GM12891 (cell line): ENCODE measurements around the gene ANKRD1.

Experiments used
- DNase-seq: peaks from one replicate; pipeline ENCODE4 v3.0.0; 2011; ENCODE audit warnings: low spot score; ENCODE audit not compliant: insufficient read length
- FAIRE-seq: peaks from 2 replicates; lab custom pipeline; 2011; peaks lifted over from hg19 to GRCh38; lab: Jason Lieb, UNC
- PAX5 ChIP-seq: IDR thresholded peaks from 2 replicates; pipeline ENCODE4 v1.6.1; 2011; ENCODE audit warnings: low read length, moderate library complexity, mild to moderate bottlenecking; ENCODE audit not compliant: insufficient read depth, severe bottlenecking
- POLR2A ChIP-seq: IDR thresholded peaks from 2 replicates; pipeline ENCODE4 v1.6.1; 2011; ENCODE audit warnings: low read depth, low read length, control low read depth
- POLR2AphosphoS5 ChIP-seq: IDR thresholded peaks from 2 replicates; pipeline ENCODE4 v1.6.1; 2011; ENCODE audit warnings: low read depth, low read length, control low read depth
- POU2F2 ChIP-seq: IDR thresholded peaks from 2 replicates; pipeline ENCODE4 v1.6.1; 2011; ENCODE audit warnings: low read depth, mild to moderate bottlenecking, control low read depth, low read length, moderate library complexity
- SPI1 ChIP-seq: IDR thresholded peaks from 2 replicates; pipeline ENCODE4 v1.6.1; 2011; ENCODE audit warnings: low read depth, low read length, control low read depth
- TAF1 ChIP-seq: IDR thresholded peaks from 2 replicates; pipeline ENCODE4 v1.6.1; 2011; ENCODE audit warnings: low read depth, low read length, control low read depth

The ANKRD1 gene

GRCh38 chr10:90866050-90866598, 54.8 kb downstream of the ANKRD1 start:
- FAIRE-seq = no peak
- DNase-seq = no peak
- TF ChIP-seq POLR2A = no peak
- TF ChIP-seq TAF1 = no peak
- no peak for TF ChIP-seq POLR2AphosphoS5
- TF ChIP-seq PAX5 = no peak
- no peak for TF ChIP-seq POU2F2
- TF ChIP-seq SPI1 = no peak

- TF ChIP-seq SPI1 (no peak), POU2F2 (no peak), TAF1 (no peak), PAX5 (no peak), POLR2A (no peak), POLR2AphosphoS5 (no peak)
- DNase-seq (no peak), FAIRE-seq (no peak)
Observed at GRCh38 chr10:90865401-90865800, 55.5 kb downstream of the ANKRD1 start.

- no peak for DNase-seq
- no peak for FAIRE-seq
- TF ChIP-seq POLR2A = no peak
- TF ChIP-seq TAF1 = no peak
Observed at GRCh38 chr10:90862908-90863514, 57.9 kb downstream of the ANKRD1 start.
